Hepatocyte (in vitro differentiated cells): ENCODE results near the gene MCM5.

Experiments used
- EZH2phosphoT487 ChIP-seq: fragments of 200-600 bp; sonication (generic); IDR thresholded peaks from one replicate; pipeline ENCODE4 v1.6.1; 2018; ENCODE audit warnings: antibody characterized with exemption, mild to moderate bottlenecking, low read depth, moderate library complexity; ENCODE audit not compliant: unreplicated experiment, severe bottlenecking
- TF ChIP-seq, protein P1 (sequence below): fragments of 200-600 bp; sonication (generic); IDR thresholded peaks from 2 replicates; pipeline ENCODE4 v1.5.1; 2016; ENCODE audit warnings: antibody characterized with exemption, mild to moderate bottlenecking; ENCODE audit not compliant: poor library complexity

DNA sequence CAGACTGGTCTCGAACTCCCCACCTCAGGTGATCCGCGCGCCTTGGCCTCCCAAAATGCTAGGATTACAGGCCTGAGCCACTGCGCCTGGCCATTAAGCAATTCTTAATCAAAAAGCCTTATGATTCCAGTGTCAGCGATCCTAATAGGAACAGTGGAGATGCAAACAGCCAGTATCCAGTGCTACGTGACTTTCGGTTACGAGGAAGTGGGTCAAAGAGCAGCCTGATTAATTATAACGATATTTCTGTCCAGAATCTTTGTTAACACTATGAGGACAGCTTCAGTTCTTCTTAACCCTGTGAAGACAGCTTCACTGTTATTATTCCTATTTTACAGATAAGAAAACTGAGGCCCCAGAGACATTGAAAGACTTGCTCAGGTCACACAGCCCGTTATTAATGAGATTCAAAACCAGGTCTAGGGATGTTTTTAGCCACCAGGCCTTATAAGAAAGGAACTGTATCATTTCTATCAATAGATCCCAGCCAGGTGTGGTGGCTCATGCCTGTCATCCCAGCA lies 36.3 kb upstream of the MCM5 start:
- TF ChIP-seq EZH2phosphoT487: no peak
- TF ChIP-seq, protein P1, sequence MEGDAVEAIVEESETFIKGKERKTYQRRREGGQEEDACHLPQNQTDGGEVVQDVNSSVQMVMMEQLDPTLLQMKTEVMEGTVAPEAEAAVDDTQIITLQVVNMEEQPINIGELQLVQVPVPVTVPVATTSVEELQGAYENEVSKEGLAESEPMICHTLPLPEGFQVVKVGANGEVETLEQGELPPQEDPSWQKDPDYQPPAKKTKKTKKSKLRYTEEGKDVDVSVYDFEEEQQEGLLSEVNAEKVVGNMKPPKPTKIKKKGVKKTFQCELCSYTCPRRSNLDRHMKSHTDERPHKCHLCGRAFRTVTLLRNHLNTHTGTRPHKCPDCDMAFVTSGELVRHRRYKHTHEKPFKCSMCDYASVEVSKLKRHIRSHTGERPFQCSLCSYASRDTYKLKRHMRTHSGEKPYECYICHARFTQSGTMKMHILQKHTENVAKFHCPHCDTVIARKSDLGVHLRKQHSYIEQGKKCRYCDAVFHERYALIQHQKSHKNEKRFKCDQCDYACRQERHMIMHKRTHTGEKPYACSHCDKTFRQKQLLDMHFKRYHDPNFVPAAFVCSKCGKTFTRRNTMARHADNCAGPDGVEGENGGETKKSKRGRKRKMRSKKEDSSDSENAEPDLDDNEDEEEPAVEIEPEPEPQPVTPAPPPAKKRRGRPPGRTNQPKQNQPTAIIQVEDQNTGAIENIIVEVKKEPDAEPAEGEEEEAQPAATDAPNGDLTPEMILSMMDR: no peak
